GM12878 (cell line): ENCODE data around the gene USP34. TPM values are rescaled to one million over a fixed set of nuclear protein-coding genes. Genes with fewer than 3 reads are reported as not detected.

ENCODE experiments used
- BCLAF1 ChIP-seq: fragments of 450-650 bp; IDR thresholded peaks from 2 replicates; pipeline ENCODE4 v1.6.1; 2017; ENCODE audit warnings: antibody characterized with exemption, mild to moderate bottlenecking, moderate library complexity
- IKZF1 ChIP-seq: fragments of 450-650 bp; conservative IDR thresholded peaks from 2 replicates; pipeline ENCODE4 v1.6.1; 2017; ENCODE audit warnings: antibody characterized with exemption, mild to moderate bottlenecking
- IRF3 ChIP-seq: fragments of 450-650 bp; IDR thresholded peaks from 2 replicates; pipeline ENCODE4 v1.6.1; 2014; ENCODE audit warnings: mild to moderate bottlenecking
- IRF4 ChIP-seq: IDR thresholded peaks from 2 replicates; pipeline ENCODE4 v1.6.1; 2011; ENCODE audit warnings: low read depth, low read length
- JUNB ChIP-seq: IDR thresholded peaks from 2 replicates; pipeline ENCODE4 v1.6.1; 2016; ENCODE audit warnings: antibody characterized with exemption, mild to moderate bottlenecking
- PML ChIP-seq: IDR thresholded peaks from 2 replicates; pipeline ENCODE4 v1.6.1; 2012; ENCODE audit warnings: low read length, inconsistent platforms
- POLR2AphosphoS2 ChIP-seq: IDR thresholded peaks from 2 replicates; pipeline ENCODE4 v1.6.1; 2011; ENCODE audit warnings: low read depth, mild to moderate bottlenecking, low read length, improper control_type of control experiment, moderate library complexity
- SMAD5 ChIP-seq: IDR thresholded peaks from 2 replicates; pipeline ENCODE4 v1.6.1; 2016; ENCODE audit warnings: antibody characterized with exemption, low read depth
- USF1 ChIP-seq: IDR thresholded peaks from 2 replicates; pipeline ENCODE4 v1.6.1; 2011; ENCODE audit warnings: borderline replicate concordance, low read depth, mild to moderate bottlenecking, moderate library complexity, mixed read lengths, low read length; ENCODE audit not compliant: insufficient read depth; ENCODE audit errors: extremely low read length
- ZBTB33 ChIP-seq: fragments of 450-650 bp; IDR thresholded peaks from 2 replicates; pipeline ENCODE4 v1.6.1; 2017; ENCODE audit warnings: mild to moderate bottlenecking
- polyA plus RNA-seq, 11 experiments: library from polyadenylated mRNA; depleted of rRNA in 4 of 11; unstranded in 6 of 11; stranded (reverse) in 5 of 11; fragments of >200 nt; fragmentation: Nextera tagmentation in 4 of 11; fragmentation: Illumina TruSeq in 1 of 11; extraction: Ambion mirVana in 4 of 11; extraction: Trizol in 1 of 11; gene quantifications; 1 replicate in 1 of 11; 2 replicates in 10 of 11; pipeline versions ENCODE4 v1.2.1 to v1.2.3, GENCODE V29; 2011 to 2016; ENCODE audit warnings: inconsistent platforms in 2 of 11, missing spikeins in 2 of 11, low read depth in 1 of 11
- total RNA-seq, 4 experiments: library from RNA; depleted of rRNA in 3 of 4; stranded (reverse); fragments of >200 nt in 3 of 4; fragmentation: Illumina TruSeq in 1 of 4; extraction: Trizol in 1 of 4; gene quantifications; 2 replicates each; pipeline versions ENCODE4 v1.2.1 to v1.2.3, GENCODE V29; 2013 to 2021

USP34 gene
- total and polyA plus RNA-seq, 10 of the 15 experiments (the other 5 are each of a cell fraction or from before 2014, with no cell fraction given), result 26.2 to 106 (median 62.1) TPM

DNA sequence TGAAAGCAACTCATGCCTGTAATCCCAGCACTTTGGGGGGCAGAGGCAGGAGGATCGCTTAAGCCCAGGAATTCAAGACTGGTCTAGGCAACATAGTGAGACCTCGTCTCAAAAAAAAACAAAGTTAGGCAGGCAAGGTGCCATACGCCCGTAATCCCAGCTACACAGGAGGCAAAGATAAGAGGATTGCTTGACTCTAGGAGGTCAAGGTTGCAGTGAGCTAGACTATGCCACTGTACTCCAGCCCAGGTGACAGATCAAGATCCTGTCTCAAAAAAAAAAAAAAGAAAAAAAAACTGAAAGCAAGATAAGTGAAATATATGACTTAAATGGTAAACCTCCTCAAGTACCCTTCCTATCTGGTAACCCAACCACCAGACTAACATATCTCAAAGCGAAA, 59.8 kb downstream of the USP34 start (continued):
- TF ChIP-seq IKZF1 (no peak), IRF3 (no peak), PML (no peak), USF1 (no peak), IRF4 (no peak), POLR2AphosphoS2 (no peak), SMAD5 (no peak), BCLAF1 (no peak), JUNB (no peak), ZBTB33 (no peak)
